ENCODE data around the gene SYT7. TPM values are rescaled to one million over a fixed set of nuclear protein-coding genes. Genes with fewer than 3 reads are reported as not detected.

Gene SYT7
- total RNA-seq, 2 experiments from 2014 or later = not detected

DNA sequence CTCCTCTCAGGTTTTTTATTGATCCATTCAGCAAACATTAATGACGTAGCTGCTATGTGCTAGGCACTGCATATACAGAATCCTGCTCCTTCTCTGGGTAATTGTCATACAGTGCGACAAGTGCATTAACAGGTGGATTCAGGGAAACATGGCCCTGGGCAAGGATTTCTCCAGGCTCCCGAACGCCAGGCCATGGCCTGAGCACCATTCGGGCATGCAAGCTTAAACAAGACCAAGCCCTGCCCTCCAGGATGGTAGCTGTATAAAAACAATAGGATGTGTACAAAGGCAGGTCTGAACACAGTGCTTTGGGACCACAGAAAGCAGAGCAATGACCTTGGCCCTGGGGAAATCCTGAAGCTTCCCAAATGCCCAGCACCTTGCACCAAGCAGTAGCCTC lies 9.1 kb upstream of the SYT7 start:
- H3K27ac Mint-ChIP-seq = no peak overlapping the region

DNA sequence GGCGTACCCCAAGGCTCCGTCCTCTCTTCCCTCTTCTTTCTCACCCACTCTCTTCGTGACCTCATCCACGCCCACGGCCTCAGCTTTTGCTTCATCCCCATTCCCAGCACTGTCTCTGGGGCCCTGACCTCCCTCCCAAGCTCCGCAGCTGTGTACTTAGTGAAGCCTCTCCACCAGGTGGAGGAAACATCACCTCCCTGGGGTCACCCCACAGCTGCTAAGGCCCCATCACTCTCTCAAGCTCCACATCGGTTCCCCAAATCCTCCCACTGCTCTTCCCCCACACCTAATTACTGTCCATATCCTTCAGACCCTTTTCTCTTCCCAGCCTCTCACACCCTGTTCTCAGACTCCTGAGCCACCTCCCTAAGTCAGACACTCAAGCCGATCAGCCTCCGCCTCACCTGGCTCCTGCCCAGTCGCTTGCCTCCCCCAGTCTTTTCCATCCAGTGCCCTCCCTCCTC lies 7.9 kb upstream of the SYT7 start:
- POLR2A ChIA-PET = no interaction called here
- H3K27me3 Mint-ChIP-seq (ENCODE audit: low read depth) = peaks cover 50% of the 10 kb centered on the region
- no peak overlapping the region for H3K4me3 Mint-ChIP-seq
- ATAC-seq = no peak
- H3K4me1 Mint-ChIP-seq (ENCODE audit: low read depth) = peaks cover 8% of the 10 kb centered on the region
- CTCF ChIA-PET = interaction anchor here (1.2 kb wide), 1 partner anchor 50 kb away, joined by 4 read pairs; no protein-coding TSS in a partner anchor
- no peak overlapping the region for H3K27ac Mint-ChIP-seq
- DNase-seq = no peak
- H3K36me3 Mint-ChIP-seq (ENCODE audit: low read depth) = no peaks in the 10 kb centered on the region
- no peaks in the 10 kb centered on the region for H3K9me3 Mint-ChIP-seq (ENCODE audit: insufficient read depth)

More for the DNA sequence above, 9.1 kb upstream of the SYT7 start:
- ATAC-seq (no peak), DNase-seq (no peak)
- Mint-ChIP-seq H3K36me3 (ENCODE audit: low read depth) (no peaks in the 10 kb centered on the region), H3K9me3 (ENCODE audit: insufficient read depth) (no peaks in the 10 kb centered on the region), H3K4me1 (ENCODE audit: low read depth) (peaks cover 8% of the 10 kb centered on the region), H3K4me3 (no peak overlapping the region), H3K27me3 (ENCODE audit: low read depth) (peaks cover 50% of the 10 kb centered on the region)
- CTCF ChIA-PET = interaction anchor here (0.6 to 1.2 kb wide), 3 partner anchors 8 to 49 kb away, joined by 3 to 4 read pairs (median 3); no protein-coding TSS in a partner anchor
- POLR2A ChIA-PET = no interaction called here

DNA sequence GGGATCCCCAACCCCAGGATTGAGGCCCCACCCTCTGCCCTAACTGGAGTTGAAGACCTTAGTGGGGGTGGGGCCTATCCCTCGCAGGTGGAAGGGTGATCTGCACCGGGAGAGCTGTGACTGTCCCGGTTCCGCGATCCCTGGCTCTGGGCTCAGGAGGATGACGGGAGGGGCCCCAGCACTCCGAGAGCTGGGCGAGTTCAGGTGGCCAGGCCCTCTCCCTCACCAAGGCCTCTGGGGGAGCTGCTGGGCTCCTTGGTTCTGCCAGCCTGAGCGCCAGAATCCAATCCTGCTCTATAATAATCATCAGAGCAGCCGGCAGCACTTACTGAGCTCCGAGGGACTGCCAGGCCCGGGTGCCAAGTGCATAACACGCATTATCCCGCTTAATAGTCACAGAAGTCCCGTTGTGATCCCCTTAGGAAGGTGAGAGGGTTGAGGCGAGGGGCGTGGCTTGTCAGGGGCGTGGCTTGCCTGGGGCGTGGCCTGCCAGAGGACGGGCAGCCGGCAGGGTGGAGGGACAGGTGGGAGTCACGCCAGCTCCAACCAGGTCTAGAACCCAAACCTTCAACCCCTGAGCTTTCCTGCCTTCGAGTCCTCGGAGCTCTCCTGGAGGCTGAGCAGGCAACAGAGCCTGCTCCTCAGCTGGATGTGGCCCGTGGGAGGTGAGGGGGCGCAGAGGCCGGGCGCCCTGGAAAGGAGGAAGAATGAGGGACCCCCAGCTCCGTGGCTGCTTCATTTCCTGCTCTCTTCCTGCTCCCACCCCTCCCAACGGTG lies 7.3 kb upstream of the SYT7 start:
- Mint-ChIP-seq H3K27me3 (ENCODE audit: low read depth) (peaks cover 47% of the 10 kb centered on the region), H3K4me3 (no peak overlapping the region), H3K36me3 (ENCODE audit: low read depth) (no peaks in the 10 kb centered on the region), H3K9me3 (ENCODE audit: insufficient read depth) (no peaks in the 10 kb centered on the region), H3K4me1 (ENCODE audit: low read depth) (peaks cover 8% of the 10 kb centered on the region), H3K27ac (no peak overlapping the region)
- CTCF ChIA-PET = interaction anchor here (1.0 to 1.1 kb wide), 2 partner anchors 11 to 51 kb away, joined by 3 read pairs; no protein-coding TSS in a partner anchor
- POLR2A ChIA-PET = no interaction called here
- DNase-seq (peak; percentile 42), ATAC-seq (peak; percentile 55)

DNA sequence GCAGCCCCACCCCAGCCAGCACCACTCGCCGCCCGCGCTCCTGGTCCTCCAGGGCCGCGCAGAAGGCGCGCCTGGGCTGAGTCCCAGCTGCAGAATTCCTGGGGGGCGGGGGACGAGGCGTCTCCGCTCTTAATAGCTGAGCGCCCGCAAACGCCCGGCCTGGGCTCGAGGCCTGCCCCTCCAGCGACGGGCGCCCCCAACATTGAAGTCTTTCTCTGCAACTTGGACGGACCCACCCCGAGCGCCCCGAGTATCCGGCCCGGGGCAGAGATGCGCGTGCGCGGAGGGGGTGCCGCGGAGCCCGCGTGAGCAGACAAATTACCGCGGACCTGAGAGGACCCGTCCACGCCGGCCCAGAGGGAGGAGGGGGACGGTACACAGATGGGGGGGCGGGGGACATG lies 6.7 kb upstream of the SYT7 start:
- H3K9me3 Mint-ChIP-seq (ENCODE audit: insufficient read depth) = no peaks in the 10 kb centered on the region
- H3K36me3 Mint-ChIP-seq (ENCODE audit: low read depth) = no peaks in the 10 kb centered on the region
- DNase-seq (no peak), ATAC-seq (peak; percentile 37)
- ChIA-PET CTCF (interaction anchor here (1.0 to 1.1 kb wide), 2 partner anchors 11 to 51 kb away, joined by 3 read pairs; no protein-coding TSS in a partner anchor), POLR2A (no interaction called here)
- peaks cover 46% of the 10 kb centered on the region for H3K27me3 Mint-ChIP-seq (ENCODE audit: low read depth)
- no peak overlapping the region for H3K4me3 Mint-ChIP-seq
- no peak overlapping the region for H3K27ac Mint-ChIP-seq
- peaks cover 8% of the 10 kb centered on the region for H3K4me1 Mint-ChIP-seq (ENCODE audit: low read depth)

DNA sequence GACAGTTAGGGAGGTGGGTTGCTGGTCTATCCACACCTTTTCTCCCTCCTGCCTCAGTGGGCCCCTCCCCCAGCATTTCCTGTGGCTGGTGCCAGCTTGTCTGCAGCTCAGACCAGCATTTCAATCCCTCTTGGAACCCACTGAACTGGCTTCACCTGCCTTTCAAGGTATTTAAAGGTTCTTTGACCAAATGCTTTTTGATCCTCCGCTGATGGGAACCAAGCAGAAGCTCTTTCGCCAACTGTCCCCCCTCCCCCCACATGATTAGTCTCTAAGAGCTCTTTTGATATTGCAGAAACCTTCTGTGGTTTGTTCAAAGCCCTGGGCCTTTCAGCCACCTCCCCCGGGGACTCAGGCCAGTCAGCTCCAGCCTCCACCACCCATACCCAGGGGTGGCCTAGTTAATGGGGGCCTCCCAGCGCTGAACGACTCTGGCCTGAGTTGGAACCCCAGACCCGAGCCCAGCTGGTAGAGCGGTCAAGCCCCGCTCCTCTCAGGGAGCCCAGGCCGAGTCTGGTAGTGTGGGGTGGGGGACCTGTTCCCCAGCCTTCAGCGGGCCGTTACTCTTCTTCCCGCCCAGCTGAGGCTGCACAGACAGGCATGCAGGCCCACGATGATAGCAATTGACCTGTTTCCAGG lies 6.0 kb upstream of the SYT7 start:
- Mint-ChIP-seq H3K4me3 (no peak overlapping the region), H3K27me3 (ENCODE audit: low read depth) (peaks cover 47% of the 10 kb centered on the region), H3K27ac (no peak overlapping the region), H3K4me1 (ENCODE audit: low read depth) (peaks cover 8% of the 10 kb centered on the region), H3K9me3 (ENCODE audit: insufficient read depth) (no peaks in the 10 kb centered on the region), H3K36me3 (ENCODE audit: low read depth) (no peaks in the 10 kb centered on the region)
- no peak for ATAC-seq
- DNase-seq = no peak
- POLR2A ChIA-PET = no interaction called here
- CTCF ChIA-PET = no interaction called here

DNA sequence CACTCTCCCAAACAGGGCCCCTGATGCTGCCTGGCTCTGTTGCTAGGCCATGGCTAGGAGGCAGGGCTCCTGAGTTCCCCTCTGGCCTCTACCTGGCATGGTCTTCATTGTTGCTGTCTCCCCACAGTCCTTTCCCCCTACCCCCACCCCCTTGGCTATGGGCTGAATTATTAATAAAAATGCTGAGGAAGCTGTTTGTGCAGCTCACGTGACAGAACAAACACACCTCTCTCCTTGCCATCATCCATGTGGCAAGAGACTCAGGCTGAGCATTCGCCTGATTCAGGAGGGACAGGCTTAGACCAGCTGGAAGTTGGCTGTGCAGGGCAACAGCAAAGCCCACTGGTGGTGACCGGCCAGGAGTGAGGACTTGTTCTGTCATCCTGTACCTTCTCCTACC lies 4.2 kb upstream of the SYT7 start:
- Mint-ChIP-seq H3K27me3 (ENCODE audit: low read depth) (peaks cover 46% of the 10 kb centered on the region), H3K9me3 (ENCODE audit: insufficient read depth) (no peaks in the 10 kb centered on the region), H3K27ac (no peak overlapping the region), H3K4me1 (ENCODE audit: low read depth) (peaks cover 13% of the 10 kb centered on the region), H3K4me3 (no peak overlapping the region), H3K36me3 (ENCODE audit: low read depth) (no peaks in the 10 kb centered on the region)
- ChIA-PET CTCF (interaction anchor here (1.1 kb wide), 1 partner anchor 68 kb away, joined by 5 read pairs; no protein-coding TSS in a partner anchor), POLR2A (no interaction called here)
- DNase-seq (no peak), ATAC-seq (no peak)

DNA sequence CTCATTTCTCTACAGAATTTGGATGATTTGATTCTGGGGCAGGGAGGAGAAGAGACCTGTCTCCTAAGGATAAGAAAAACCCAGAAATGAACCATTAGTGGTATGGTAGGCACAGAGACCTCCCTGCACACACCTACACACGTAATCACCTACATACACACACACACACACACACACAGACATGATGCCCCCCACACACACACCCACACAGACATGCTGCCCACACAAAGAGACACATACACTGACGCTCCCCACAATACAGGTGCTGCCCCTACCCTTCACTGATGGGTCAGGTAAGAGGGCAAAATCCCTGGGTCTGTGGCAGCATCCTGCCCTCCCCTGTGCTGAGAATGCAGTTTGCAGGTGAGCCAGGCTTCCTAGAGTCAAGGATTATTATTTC lies 1.1 kb upstream of the SYT7 start:
- ChIA-PET POLR2A (no interaction called here), CTCF (interaction anchor here (0.7 to 1.2 kb wide), 6 partner anchors 8 to 80 kb away, joined by 3 to 6 read pairs (median 3); no protein-coding TSS in a partner anchor)
- Mint-ChIP-seq H3K9me3 (ENCODE audit: insufficient read depth) (no peaks in the 10 kb centered on the region), H3K36me3 (ENCODE audit: low read depth) (no peaks in the 10 kb centered on the region), H3K4me1 (ENCODE audit: low read depth) (peaks cover 5% of the 10 kb centered on the region), H3K4me3 (peak overlapping the region; percentile 70), H3K27ac (no peak overlapping the region), H3K27me3 (ENCODE audit: low read depth) (peaks cover 47% of the 10 kb centered on the region)
- no peak for ATAC-seq
- DNase-seq = no peak

DNA sequence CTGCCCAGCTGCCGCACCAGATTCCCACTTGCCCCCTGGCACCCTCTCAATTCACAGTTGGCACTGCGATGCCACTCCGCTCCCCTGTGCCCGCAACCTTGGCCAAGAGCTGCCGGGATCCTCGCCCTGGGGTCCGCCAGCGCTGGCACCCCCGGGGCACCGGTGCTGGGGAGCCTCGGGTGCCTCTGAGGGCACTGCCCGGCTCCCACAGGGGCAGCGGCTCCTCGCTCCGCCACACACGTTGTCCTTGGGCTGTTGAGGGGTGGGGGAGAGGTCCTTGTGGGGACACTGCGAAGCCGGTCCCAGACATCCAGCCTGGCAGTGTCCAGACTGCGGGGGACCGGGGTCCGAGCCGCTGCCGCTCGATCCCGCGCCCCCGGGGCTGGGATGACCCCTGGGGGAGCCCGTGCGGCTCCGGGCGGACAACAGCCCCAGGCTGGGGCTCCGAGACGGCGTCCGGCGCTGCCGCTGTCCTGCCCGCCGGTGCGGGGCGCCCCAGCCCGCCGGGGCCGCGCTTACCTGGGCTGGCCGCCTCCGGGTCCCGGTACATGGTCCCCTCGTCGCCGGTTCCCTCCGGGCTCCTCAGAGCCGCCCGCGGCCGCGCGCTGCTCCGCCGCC lies 496 bp downstream of the SYT7 start:
- Mint-ChIP-seq H3K36me3 (ENCODE audit: low read depth) (no peaks in the 10 kb centered on the region), H3K9me3 (ENCODE audit: insufficient read depth) (no peaks in the 10 kb centered on the region), H3K27ac (no peak overlapping the region), H3K4me1 (ENCODE audit: low read depth) (peaks cover 5% of the 10 kb centered on the region), H3K4me3 (peak overlapping the region; percentile 31), H3K27me3 (ENCODE audit: low read depth) (peaks cover 37% of the 10 kb centered on the region)
- no peak for DNase-seq
- ChIA-PET POLR2A (no interaction called here), CTCF (no interaction called here)
- no peak for ATAC-seq

DNA sequence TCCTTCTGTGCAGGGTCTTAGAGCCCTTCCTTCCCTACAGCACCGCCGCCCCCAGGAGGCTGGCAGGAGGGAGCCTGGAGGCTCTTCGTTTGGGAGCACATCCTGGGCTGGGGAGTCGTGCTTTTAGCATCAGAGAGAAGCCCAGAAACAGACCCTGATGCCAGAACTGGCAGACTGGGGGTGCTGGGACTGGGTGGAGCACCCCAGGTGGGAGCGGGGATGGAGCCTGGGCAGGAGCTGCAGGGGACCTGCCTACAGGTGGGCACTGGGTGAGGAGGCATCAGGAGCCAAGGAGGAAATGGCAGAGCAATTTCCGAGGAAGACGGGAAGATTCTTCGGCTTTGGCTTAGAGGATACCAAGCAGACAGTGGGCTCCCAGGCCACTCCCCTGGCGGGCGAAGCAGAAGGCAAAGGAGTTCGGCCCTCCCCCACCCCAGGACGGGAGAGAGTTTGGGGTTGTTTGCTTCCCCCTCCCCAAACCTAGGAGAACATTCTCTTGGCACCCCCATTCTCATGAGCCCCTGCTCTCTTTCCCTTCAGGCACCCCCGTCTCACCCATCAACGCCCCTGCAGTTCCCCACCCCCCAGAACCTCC lies 1.1 kb downstream of the SYT7 start:
- POLR2A ChIA-PET = no interaction called here

DNA sequence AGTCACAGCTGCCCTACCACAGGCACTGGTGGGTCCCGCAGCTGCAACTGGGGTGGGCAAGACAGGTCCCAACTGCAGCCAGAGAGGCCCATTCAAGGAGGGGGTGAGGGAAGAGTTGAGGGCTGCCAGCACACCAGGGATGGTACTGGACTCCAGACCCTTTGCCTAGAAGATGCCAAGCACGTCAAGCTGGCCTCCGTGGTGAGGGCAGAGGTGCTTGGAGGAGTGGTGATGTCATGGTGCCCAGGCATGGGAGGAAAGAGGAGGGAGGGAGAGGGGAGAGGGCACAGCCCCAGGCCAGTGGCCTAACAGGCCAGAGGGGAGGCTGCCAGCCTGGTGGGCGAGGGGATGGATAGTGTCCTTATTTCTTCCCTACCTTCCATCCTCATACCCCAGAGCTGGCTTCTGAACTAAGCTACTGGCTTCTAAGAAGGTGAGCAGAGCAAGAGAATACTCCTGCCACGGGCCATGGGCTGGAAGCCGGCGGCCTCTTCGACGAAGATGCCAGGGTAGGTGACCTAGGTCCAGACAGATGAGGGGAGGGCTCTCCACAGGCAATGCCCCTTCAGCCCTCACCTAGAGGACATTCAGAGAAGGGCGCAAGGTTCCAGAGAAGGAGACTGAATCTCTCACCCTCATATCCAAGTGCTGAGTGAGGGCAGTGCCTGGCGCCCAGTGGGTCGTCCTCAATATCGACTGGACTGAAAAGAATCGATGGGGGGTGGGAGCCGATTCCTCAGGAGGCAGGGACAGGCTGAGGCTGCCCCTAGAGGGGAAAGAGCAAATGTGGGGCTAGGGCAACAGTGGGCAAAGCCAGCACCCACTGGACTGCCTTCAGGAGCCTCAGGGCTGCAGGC lies 1.8 kb downstream of the SYT7 start:
- H3K27me3 Mint-ChIP-seq (ENCODE audit: low read depth) = peaks cover 36% of the 10 kb centered on the region
- DNase-seq = no peak
- no peaks in the 10 kb centered on the region for H3K36me3 Mint-ChIP-seq (ENCODE audit: low read depth)
- H3K4me1 Mint-ChIP-seq (ENCODE audit: low read depth) = peaks cover 5% of the 10 kb centered on the region
- peak overlapping the region; percentile 36 for H3K4me3 Mint-ChIP-seq
- POLR2A ChIA-PET = interaction anchor here (0.7 kb wide), 1 partner anchor 137 kb away, joined by 3 read pairs; no protein-coding TSS in a partner anchor
- CTCF ChIA-PET = no interaction called here
- ATAC-seq = no peak
- no peaks in the 10 kb centered on the region for H3K9me3 Mint-ChIP-seq (ENCODE audit: insufficient read depth)
- H3K27ac Mint-ChIP-seq = no peak overlapping the region

More for the DNA sequence above, 1.1 kb downstream of the SYT7 start:
- no peaks in the 10 kb centered on the region for H3K9me3 Mint-ChIP-seq (ENCODE audit: insufficient read depth)
- H3K4me3 Mint-ChIP-seq = peak overlapping the region; percentile 36
- H3K36me3 Mint-ChIP-seq (ENCODE audit: low read depth) = no peaks in the 10 kb centered on the region
- DNase-seq (no peak), ATAC-seq (no peak)
- H3K4me1 Mint-ChIP-seq (ENCODE audit: low read depth) = peaks cover 5% of the 10 kb centered on the region
- peaks cover 36% of the 10 kb centered on the region for H3K27me3 Mint-ChIP-seq (ENCODE audit: low read depth)
- CTCF ChIA-PET = no interaction called here
- H3K27ac Mint-ChIP-seq = no peak overlapping the region
